ENCODE measurements around the gene EYA2.

The EYA2 gene

GRCh38 chr20:47066484-47067270, 172.0 kb downstream of the EYA2 start:
- DNase-seq (ENCODE audit: low read depth, low spot score), result no peak

- no peak for DNase-seq (ENCODE audit: low read depth, low spot score)
Measured at GRCh38 chr20:47067776-47068175, 173.1 kb downstream of the EYA2 start.

- no peak for DNase-seq (ENCODE audit: low read depth, low spot score)
Measured at GRCh38 chr20:47070176-47070575, 175.5 kb downstream of the EYA2 start.

DNA sequence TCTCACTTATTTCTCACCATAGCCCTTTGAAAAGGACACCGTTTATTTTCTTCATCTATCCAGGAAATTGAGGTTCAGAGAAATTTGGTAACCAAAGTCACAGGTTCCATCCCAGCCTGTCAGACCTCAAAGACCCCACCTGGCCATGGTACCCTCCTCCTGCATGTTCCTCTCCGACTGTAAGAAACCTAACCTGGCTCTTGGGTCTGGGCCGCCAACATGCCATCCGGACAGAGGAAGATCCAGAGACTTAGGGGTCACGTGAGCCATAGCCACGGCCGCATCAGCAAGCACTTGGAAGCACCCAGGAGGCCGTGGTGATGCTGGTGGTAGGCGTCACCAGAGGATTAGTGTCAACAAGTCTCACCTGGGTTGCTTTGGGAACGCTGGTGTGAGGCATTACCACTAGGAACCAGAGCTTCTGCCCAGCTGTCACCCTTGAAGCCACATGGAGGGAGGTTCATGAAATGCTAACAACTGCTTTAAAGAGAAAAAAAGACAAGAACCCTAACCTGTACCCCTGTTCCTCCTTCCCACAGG, 177.1 kb downstream of the EYA2 start:
- no peak for DNase-seq (ENCODE audit: low read depth, low spot score)

- no peak for DNase-seq (ENCODE audit: low read depth, low spot score)
Measured at GRCh38 chr20:47073766-47074475, 179.3 kb downstream of the EYA2 start.

- DNase-seq (ENCODE audit: low read depth, low spot score), result no peak
Measured at GRCh38 chr20:47075263-47075662, 180.6 kb downstream of the EYA2 start.

- DNase-seq (ENCODE audit: low read depth, low spot score), result no peak
Measured at GRCh38 chr20:47079047-47079446, 184.4 kb downstream of the EYA2 start.

- no peak for DNase-seq (ENCODE audit: low read depth, low spot score)
Measured at GRCh38 chr20:47080365-47080764, 185.7 kb downstream of the EYA2 start.

DNA sequence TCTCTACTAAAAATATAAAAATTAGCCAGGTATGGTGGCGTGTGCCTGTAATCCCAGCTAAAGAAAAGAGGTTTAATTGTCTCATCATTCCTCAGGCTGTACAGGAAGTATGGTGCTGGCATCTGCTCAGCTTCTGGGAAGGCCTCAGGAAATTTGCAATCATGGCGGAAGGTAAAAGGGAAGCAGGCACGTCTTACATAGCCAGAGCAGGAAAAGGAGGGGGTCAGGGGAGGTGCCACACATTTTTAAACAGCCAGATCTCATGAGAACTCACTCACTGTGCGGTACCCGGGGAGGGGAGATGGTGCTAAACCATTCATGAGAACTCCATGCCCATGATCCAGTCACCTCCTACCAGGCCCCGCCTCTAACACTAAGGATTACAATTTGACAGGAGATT, 191.7 kb downstream of the EYA2 start:
- no peak for DNase-seq (ENCODE audit: low read depth, low spot score)

GRCh38 chr20:47088335-47088734, 193.7 kb downstream of the EYA2 start:
- DNase-seq (ENCODE audit: low read depth, low spot score), result no peak

DNA sequence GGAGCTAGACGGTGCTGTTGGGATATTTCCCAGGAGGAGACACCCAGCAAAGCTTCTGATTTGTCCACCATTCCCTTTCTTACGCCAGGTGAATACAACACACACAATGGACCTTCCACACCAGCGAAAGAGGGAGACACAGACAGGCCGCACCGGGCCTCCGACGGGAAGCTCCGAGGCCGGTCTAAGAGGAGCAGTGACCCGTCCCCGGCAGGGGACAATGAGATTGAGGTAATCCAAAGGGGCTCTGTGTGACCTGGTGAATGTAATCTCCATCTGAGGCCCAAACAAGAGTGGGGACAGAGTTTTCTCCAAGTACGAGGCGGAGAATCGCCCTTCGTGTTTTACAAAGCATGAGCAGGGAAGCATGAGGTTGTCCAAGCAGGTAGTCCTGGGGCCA, 194.5 kb downstream of the EYA2 start:
- DNase-seq (ENCODE audit: low read depth, low spot score), result no peak

- DNase-seq (ENCODE audit: low read depth, low spot score), result no peak
Measured at GRCh38 chr20:47090835-47091234, 196.2 kb downstream of the EYA2 start.

GRCh38 chr20:47093320-47093966, 198.8 kb downstream of the EYA2 start:
- DNase-seq (ENCODE audit: low read depth, low spot score), result no peak

DNA sequence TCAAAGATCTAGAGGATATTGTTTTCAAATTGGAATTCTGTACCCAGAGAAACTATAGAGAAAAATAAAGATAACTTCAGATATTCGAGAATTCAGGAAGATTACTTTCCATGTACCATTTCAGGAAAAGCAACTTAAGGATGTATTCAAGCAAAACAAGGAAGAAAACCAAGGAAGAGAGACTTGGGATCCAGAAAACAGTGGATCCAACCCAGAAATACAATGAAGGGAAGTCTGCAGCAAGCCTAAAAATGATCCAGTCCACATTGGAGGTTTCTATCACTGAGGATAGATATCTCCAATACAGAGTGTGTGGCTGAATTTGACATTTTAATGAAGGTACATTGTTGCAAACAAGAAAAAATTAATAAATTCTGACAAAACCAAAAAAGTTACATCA, 201.0 kb downstream of the EYA2 start:
- no peak for DNase-seq (ENCODE audit: low read depth, low spot score)

- DNase-seq (ENCODE audit: low read depth, low spot score), result no peak
Measured at GRCh38 chr20:47097691-47098622, 203.3 kb downstream of the EYA2 start.

DNA sequence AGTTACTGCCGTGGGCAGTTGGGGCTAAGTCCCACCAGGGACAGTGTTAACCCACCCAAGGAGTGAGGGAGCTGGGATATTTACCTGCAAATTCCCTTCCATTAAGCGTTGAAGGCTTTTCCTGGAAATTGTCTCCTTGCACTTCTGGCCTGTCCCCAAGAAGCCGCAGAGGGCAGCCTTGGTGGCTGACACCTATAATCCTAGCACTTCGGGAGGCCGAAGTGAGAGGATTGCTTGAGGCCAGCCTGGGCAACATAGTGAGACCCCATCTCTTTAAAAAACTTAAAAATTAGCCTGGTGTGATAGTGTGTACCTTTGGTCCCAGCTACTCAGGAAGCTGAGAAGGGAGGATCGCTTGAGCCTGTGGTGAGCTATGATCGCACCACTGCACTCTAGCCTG, 204.4 kb downstream of the EYA2 start:
- no peak for DNase-seq (ENCODE audit: low read depth, low spot score)

- no peak for DNase-seq (ENCODE audit: low read depth, low spot score)
Measured at GRCh38 chr20:47099825-47100441, 205.3 kb downstream of the EYA2 start.

DNA sequence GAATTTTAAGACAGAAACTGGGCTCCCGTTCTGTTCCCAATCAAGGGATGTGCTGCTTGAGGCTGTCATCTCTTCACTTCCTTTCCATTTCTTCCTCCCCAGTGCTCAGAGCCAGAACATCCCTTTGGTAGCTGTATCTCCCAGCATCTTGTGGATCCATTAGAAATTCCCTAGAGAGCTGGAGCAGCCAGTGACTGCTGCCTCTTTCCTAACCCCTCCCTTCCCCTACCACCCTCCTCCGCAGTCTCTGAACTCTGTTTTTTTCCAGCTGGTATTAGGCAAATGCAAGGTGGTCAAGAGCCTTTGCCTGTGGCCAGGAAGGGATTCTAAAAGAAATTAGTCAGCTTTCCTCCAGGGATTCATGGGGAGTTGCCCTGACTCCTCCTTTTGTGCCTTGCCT, 208.0 kb downstream of the EYA2 start:
- DNase-seq (ENCODE audit: low read depth, low spot score), result no peak

- DNase-seq (ENCODE audit: low read depth, low spot score), result no peak
Measured at GRCh38 chr20:47106786-47107185, 212.1 kb downstream of the EYA2 start.

DNA sequence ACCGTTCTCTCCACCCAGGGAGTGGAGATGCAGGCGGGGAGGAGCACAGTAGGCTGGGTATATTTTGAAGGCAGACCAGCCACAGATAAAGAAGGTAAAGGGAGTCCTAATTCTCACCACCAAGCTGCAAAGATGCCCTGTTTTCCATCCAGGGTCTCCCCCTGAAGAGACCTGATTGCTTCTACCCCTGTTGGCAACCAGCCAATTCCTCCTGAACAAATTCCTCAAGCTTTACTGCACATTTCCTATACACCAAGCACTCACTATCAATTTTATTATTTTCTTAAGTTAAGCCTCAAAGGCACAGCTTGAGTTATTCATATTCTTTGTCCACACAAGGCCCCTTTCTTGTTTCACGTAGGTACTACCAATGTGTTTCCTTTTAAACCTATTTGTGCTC, 214.4 kb downstream of the EYA2 start:
- DNase-seq (ENCODE audit: low read depth, low spot score), result no peak

GRCh38 chr20:47110819-47111218, 216.2 kb downstream of the EYA2 start:
- no peak for DNase-seq (ENCODE audit: low read depth, low spot score)
